SK-N-SH (cell line): Measurements from ENCODE around the gene NTNG2. TPM values are rescaled to one million over a fixed set of nuclear protein-coding genes. Genes with fewer than 3 reads are reported as not detected.

ENCODE experiments used
- CTCF ChIA-PET: fragments of 300-600, 350-600 bp; formaldehyde crosslinking; extraction: SDS; loops from one replicate; lab custom pipeline; 2021; lab: Yijun Ruan, JAX
- POLR2A ChIA-PET: fragments of 350-600 bp; sonication (Branson Sonifier 250); formaldehyde crosslinking; extraction: SDS; loops from one replicate; lab custom pipeline; 2020; ENCODE audit warnings: antibody characterized with exemption, inconsistent platforms; lab: Yijun Ruan, JAX
- DNase-seq: peaks from one replicate; pipeline ENCODE4 v3.0.0; 2012
- H2AFZ ChIP-seq: fragments of 200-600 bp; sonication (generic); 2 replicates; pipeline ENCODE4 v1.8.1; 2016; ENCODE audit warnings: antibody characterized with exemption, mild to moderate bottlenecking, low read depth
- H3F3A ChIP-seq: fragments of 200-600 bp; sonication (generic); replicated peaks from 2 replicates; pipeline ENCODE3; 2016; ENCODE audit warnings: antibody characterized with exemption, mild to moderate bottlenecking; ENCODE audit not compliant: insufficient read depth
- H3K27ac ChIP-seq, 2 experiments: fragments of 200-500 bp in 1 of 2; fragments of 200-600 bp in 1 of 2; sonication (Bioruptor generic) in 1 of 2; sonication (generic), shearing (Covaris generic) in 1 of 2; 2 replicates each; pipeline versions ENCODE4 v1.5.1 to v1.6.1; 2014 to 2016; ENCODE audit warnings: low read depth in 2 of 2, inconsistent platforms in 1 of 2, low read length in 1 of 2, mild to moderate bottlenecking in 1 of 2, mixed read lengths in 1 of 2
- H3K27me3 ChIP-seq: fragments of 200-600 bp; sonication (generic), shearing (Covaris generic); 2 replicates; pipeline ENCODE4 v1.6.1; 2016; ENCODE audit warnings: mixed run types; ENCODE audit not compliant: insufficient read depth
- H3K36me3 ChIP-seq, 2 experiments: fragments of 200-500 bp in 1 of 2; fragments of 200-600 bp in 1 of 2; sonication (Bioruptor generic) in 1 of 2; sonication (generic) in 1 of 2; replicated peaks in 1 of 2; 2 replicates each; pipeline versions ENCODE3 to v1.5.1; 2014 to 2016; ENCODE audit warnings: low read length in 1 of 2, mild to moderate bottlenecking in 1 of 2; ENCODE audit not compliant: insufficient read depth in 2 of 2, control insufficient read depth in 1 of 2
- H3K4me1 ChIP-seq, 2 experiments: fragments of 200-500 bp in 1 of 2; fragments of 200-600 bp in 1 of 2; sonication (Bioruptor generic) in 1 of 2; sonication (generic), shearing (Covaris generic) in 1 of 2; 2 replicates each; pipeline versions ENCODE4 v1.5.1 to v1.6.1; 2014 to 2016; ENCODE audit warnings: low read depth in 1 of 2, low read length in 1 of 2, mixed run types in 1 of 2; ENCODE audit not compliant: insufficient read depth in 2 of 2, control insufficient read depth in 1 of 2
- H3K4me2 ChIP-seq: fragments of 200-600 bp; sonication (generic), shearing (Covaris generic); 2 replicates; pipeline ENCODE4 v1.6.1; 2017; ENCODE audit warnings: mixed run types
- H3K4me3 ChIP-seq, 2 experiments: fragments of 200-500 bp in 1 of 2; fragments of 200-600 bp in 1 of 2; sonication (Bioruptor generic) in 1 of 2; sonication (generic), shearing (Covaris generic) in 1 of 2; 2 replicates each; pipeline versions ENCODE4 v1.5.1 to v1.8.1; 2014 to 2016; ENCODE audit warnings: low read depth in 2 of 2, inconsistent platforms in 1 of 2, low read length in 1 of 2, mild to moderate bottlenecking in 1 of 2, mixed read lengths in 1 of 2, moderate library complexity in 1 of 2
- H3K79me2 ChIP-seq: fragments of 200-600 bp; sonication (generic); 2 replicates; pipeline ENCODE4 v1.8.1; 2017; ENCODE audit warnings: mild to moderate bottlenecking; ENCODE audit not compliant: insufficient read depth
- H3K9ac ChIP-seq: fragments of 200-600 bp; sonication (generic); 2 replicates; pipeline ENCODE4 v1.6.1; 2017; ENCODE audit warnings: mixed run types
- H3K9me2 ChIP-seq: fragments of 200-600 bp; sonication (generic); 2 replicates; pipeline ENCODE4 v1.6.1; 2017; ENCODE audit warnings: mixed run types
- H3K9me3 ChIP-seq: fragments of 200-600 bp; sonication (generic); 2 replicates; pipeline ENCODE4 v1.6.1; 2017; ENCODE audit warnings: mixed run types, mild to moderate bottlenecking, moderate library complexity
- H4K20me1 ChIP-seq: fragments of 200-600 bp; sonication (generic); 2 replicates; pipeline ENCODE4 v1.6.1; 2017; ENCODE audit warnings: mild to moderate bottlenecking, mixed run types; ENCODE audit not compliant: insufficient read depth
- EP300 ChIP-seq, 2 experiments: IDR thresholded peaks; 2 replicates each; pipeline versions ENCODE4 v1.4.0 to v1.6.1; 2012; ENCODE audit warnings: borderline replicate concordance in 1 of 2, low read depth in 1 of 2, low read length in 1 of 2
- EZH2phosphoT487 ChIP-seq: fragments of 200-600 bp; sonication (generic); IDR thresholded peaks from 2 replicates; pipeline ENCODE4 v1.6.1; 2017; ENCODE audit warnings: low read depth, mixed run types, mild to moderate bottlenecking, antibody characterized with exemption, moderate library complexity, borderline replicate concordance
- FOSL2 ChIP-seq: IDR thresholded peaks from 2 replicates; pipeline ENCODE4 v1.4.0; 2012; ENCODE audit warnings: low read depth, mild to moderate bottlenecking, moderate library complexity, borderline replicate concordance
- GABPA ChIP-seq: IDR thresholded peaks from 2 replicates; pipeline ENCODE4 v1.4.0; 2012; ENCODE audit warnings: low read depth, mild to moderate bottlenecking
- IRF3 ChIP-seq: fragments of 150-350 bp; IDR thresholded peaks from 2 replicates; pipeline ENCODE4 v1.6.1; 2016; ENCODE audit warnings: mild to moderate bottlenecking, low read depth, low read length
- JUND ChIP-seq: IDR thresholded peaks from 2 replicates; pipeline ENCODE4 v1.4.0; 2012
- MEF2A ChIP-seq: IDR thresholded peaks from 2 replicates; pipeline ENCODE4 v1.4.0; 2012; ENCODE audit warnings: low read depth, borderline replicate concordance
- MXI1 ChIP-seq: IDR thresholded peaks from 2 replicates; pipeline ENCODE4 v1.6.1; 2012; ENCODE audit warnings: mild to moderate bottlenecking, low read depth, low read length, improper control_type of control experiment
- NRF1 ChIP-seq: IDR thresholded peaks from 2 replicates; pipeline ENCODE4 v1.6.1; 2012; ENCODE audit warnings: low read depth, mild to moderate bottlenecking, low read length
- REST ChIP-seq: IDR thresholded peaks from 2 replicates; pipeline ENCODE4 v1.6.1; 2012; ENCODE audit warnings: mild to moderate bottlenecking, low read depth, low read length, moderate library complexity
- RXRA ChIP-seq: IDR thresholded peaks from 2 replicates; pipeline ENCODE4 v1.4.0; 2012; ENCODE audit warnings: low read depth, mild to moderate bottlenecking, borderline replicate concordance
- SIN3A ChIP-seq: IDR thresholded peaks from 2 replicates; pipeline ENCODE4 v1.6.1; 2012; ENCODE audit warnings: low read depth, mild to moderate bottlenecking, low read length, moderate library complexity, borderline replicate concordance
- SMC3 ChIP-seq: IDR thresholded peaks from 2 replicates; pipeline ENCODE4 v1.6.1; 2012; ENCODE audit warnings: low read depth, low read length, improper control_type of control experiment
- TAF1 ChIP-seq: IDR thresholded peaks from 2 replicates; pipeline ENCODE4 v1.6.1; 2012; ENCODE audit warnings: low read depth, mild to moderate bottlenecking, low read length, moderate library complexity, borderline replicate concordance
- TCF12 ChIP-seq: IDR thresholded peaks from 2 replicates; pipeline ENCODE4 v1.4.0; 2012
- USF1 ChIP-seq: IDR thresholded peaks from 2 replicates; pipeline ENCODE4 v1.4.0; 2012; ENCODE audit warnings: low read depth, borderline replicate concordance
- YY1 ChIP-seq: IDR thresholded peaks from 2 replicates; pipeline ENCODE4 v1.4.0; 2012; ENCODE audit warnings: low read depth, mild to moderate bottlenecking
- WGBS: methylation state at CpG from one replicate; pipeline ENCODE4 v1.1.6; 2017; ENCODE audit warnings: low lambda C conversion rate; 5-methylcytosine and 5-hydroxymethylcytosine counted together
- polyA plus RNA-seq, 3 experiments: library from polyadenylated mRNA; depleted of rRNA; stranded (reverse); fragments of >200 nt; gene quantifications; 2 replicates each; pipeline ENCODE4 v1.2.3, GENCODE V29; 2012
- TF ChIP-seq, protein P1 (sequence below): fragments of 200-600 bp; sonication (generic); IDR thresholded peaks from 2 replicates; pipeline ENCODE4 v1.6.1; 2017; ENCODE audit warnings: antibody characterized with exemption, mild to moderate bottlenecking, moderate library complexity
- TF ChIP-seq, protein P2 (sequence below): IDR thresholded peaks from 2 replicates; pipeline ENCODE4 v1.4.0; 2012; ENCODE audit warnings: low read depth, borderline replicate concordance
- TF ChIP-seq, protein P3 (sequence below): IDR thresholded peaks from 2 replicates; pipeline ENCODE4; 2012

The NTNG2 gene
- polyA plus RNA-seq, 1 of the 3 experiments (the other 2 are of a cell fraction): 6.1 TPM

GRCh38 chr9:132249123-132249522 lies 87.3 kb downstream of the NTNG2 start:
- Histone ChIP-seq H3F3A (no peaks in the 10 kb centered on the region), H3K79me2 (no peaks in the 10 kb centered on the region), H3K36me3 (no peaks in the 10 kb centered on the region), H3K9me2 (no peaks in the 10 kb centered on the region), H3K27ac (no peak overlapping the region), H3K4me1 (no peaks in the 10 kb centered on the region; a peak in 1 of 4 replicates), H3K4me2 (no peak overlapping the region), H3K4me3 (no peak overlapping the region), H3K9me3 (no peaks in the 10 kb centered on the region), H2AFZ (no peak overlapping the region), H4K20me1 (no peaks in the 10 kb centered on the region), H3K9ac (no peak overlapping the region), H3K27me3 (no peaks in the 10 kb centered on the region)
- POLR2A ChIA-PET: interaction anchor here (1.0 kb wide), 1 partner anchor 14 kb away, joined by 3 read pairs; no protein-coding TSS in a partner anchor
- CTCF ChIA-PET: interaction anchor here (1.0 to 4.1 kb wide), 6 partner anchors 10 to 494 kb away, joined by 3 to 22 read pairs (median 13); no protein-coding TSS in a partner anchor
- no peak for DNase-seq
- TF ChIP-seq, protein P1, sequence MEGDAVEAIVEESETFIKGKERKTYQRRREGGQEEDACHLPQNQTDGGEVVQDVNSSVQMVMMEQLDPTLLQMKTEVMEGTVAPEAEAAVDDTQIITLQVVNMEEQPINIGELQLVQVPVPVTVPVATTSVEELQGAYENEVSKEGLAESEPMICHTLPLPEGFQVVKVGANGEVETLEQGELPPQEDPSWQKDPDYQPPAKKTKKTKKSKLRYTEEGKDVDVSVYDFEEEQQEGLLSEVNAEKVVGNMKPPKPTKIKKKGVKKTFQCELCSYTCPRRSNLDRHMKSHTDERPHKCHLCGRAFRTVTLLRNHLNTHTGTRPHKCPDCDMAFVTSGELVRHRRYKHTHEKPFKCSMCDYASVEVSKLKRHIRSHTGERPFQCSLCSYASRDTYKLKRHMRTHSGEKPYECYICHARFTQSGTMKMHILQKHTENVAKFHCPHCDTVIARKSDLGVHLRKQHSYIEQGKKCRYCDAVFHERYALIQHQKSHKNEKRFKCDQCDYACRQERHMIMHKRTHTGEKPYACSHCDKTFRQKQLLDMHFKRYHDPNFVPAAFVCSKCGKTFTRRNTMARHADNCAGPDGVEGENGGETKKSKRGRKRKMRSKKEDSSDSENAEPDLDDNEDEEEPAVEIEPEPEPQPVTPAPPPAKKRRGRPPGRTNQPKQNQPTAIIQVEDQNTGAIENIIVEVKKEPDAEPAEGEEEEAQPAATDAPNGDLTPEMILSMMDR: no peak
- TF ChIP-seq USF1: no peak
- no peak for TF ChIP-seq MEF2A
- TF ChIP-seq EP300 (IDR thresholded peaks at IDR 0.05; ENCODE audit: borderline replicate concordance in 1 of 2, low read depth in 1 of 2, low read length in 1 of 2): no peak
- TF ChIP-seq TCF12: no peak
- TF ChIP-seq MXI1: no peak
- TF ChIP-seq FOSL2: no peak
- no peak for TF ChIP-seq REST
- no peak for TF ChIP-seq YY1
- TF ChIP-seq, protein P2, sequence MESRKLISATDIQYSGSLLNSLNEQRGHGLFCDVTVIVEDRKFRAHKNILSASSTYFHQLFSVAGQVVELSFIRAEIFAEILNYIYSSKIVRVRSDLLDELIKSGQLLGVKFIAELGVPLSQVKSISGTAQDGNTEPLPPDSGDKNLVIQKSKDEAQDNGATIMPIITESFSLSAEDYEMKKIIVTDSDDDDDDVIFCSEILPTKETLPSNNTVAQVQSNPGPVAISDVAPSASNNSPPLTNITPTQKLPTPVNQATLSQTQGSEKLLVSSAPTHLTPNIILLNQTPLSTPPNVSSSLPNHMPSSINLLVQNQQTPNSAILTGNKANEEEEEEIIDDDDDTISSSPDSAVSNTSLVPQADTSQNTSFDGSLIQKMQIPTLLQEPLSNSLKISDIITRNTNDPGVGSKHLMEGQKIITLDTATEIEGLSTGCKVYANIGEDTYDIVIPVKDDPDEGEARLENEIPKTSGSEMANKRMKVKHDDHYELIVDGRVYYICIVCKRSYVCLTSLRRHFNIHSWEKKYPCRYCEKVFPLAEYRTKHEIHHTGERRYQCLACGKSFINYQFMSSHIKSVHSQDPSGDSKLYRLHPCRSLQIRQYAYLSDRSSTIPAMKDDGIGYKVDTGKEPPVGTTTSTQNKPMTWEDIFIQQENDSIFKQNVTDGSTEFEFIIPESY: no peak
- TF ChIP-seq IRF3: no peak
- no peak for TF ChIP-seq GABPA
- no peak for TF ChIP-seq JUND
- TF ChIP-seq, protein P3, sequence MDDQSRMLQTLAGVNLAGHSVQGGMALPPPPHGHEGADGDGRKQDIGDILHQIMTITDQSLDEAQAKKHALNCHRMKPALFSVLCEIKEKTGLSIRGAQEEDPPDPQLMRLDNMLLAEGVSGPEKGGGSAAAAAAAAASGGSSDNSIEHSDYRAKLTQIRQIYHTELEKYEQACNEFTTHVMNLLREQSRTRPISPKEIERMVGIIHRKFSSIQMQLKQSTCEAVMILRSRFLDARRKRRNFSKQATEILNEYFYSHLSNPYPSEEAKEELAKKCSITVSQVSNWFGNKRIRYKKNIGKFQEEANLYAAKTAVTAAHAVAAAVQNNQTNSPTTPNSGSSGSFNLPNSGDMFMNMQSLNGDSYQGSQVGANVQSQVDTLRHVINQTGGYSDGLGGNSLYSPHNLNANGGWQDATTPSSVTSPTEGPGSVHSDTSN: no peak
- no peak for TF ChIP-seq SMC3
- TF ChIP-seq EZH2phosphoT487: no peak
- no peak for TF ChIP-seq NRF1
- no peak for TF ChIP-seq TAF1
- TF ChIP-seq SIN3A: no peak
- TF ChIP-seq RXRA: no peak
- WGBS: 77% methylated on average over 3 of the region's 6 CpGs
